HFFc6 (cell line): ENCODE measurements around the gene LMBRD2. TPM values are rescaled to one million over a fixed set of nuclear protein-coding genes. Genes with fewer than 3 reads are reported as not detected.
A peak's percentile ranks its signal among the peaks of the same experiment; 100 is the strongest.

Source experiments
- DNase-seq: peaks from one replicate; pipeline ENCODE4 v3.0.0-alpha.2; 2018
- H3K27ac Mint-ChIP-seq: 2 replicates; pipeline ENCODE4 v1.8.0; 2020; ENCODE audit warnings: mild to moderate bottlenecking, mixed read lengths
- H3K27me3 Mint-ChIP-seq: 2 replicates; pipeline ENCODE4 v1.8.0; 2021; ENCODE audit warnings: mild to moderate bottlenecking, moderate library complexity, mixed read lengths; ENCODE audit not compliant: insufficient read depth
- H3K36me3 Mint-ChIP-seq: 2 replicates; pipeline ENCODE4 v1.8.0; 2021; ENCODE audit warnings: low read depth, mixed read lengths
- H3K4me1 Mint-ChIP-seq: 2 replicates; pipeline ENCODE4 v1.8.0; 2020; ENCODE audit warnings: low read depth, mixed read lengths
- H3K4me3 Mint-ChIP-seq: 2 replicates; pipeline ENCODE4 v1.8.0; 2020; ENCODE audit warnings: mild to moderate bottlenecking, moderate library complexity, mixed read lengths
- H3K9me3 Mint-ChIP-seq: 2 replicates; pipeline ENCODE4 v1.8.0; 2020; ENCODE audit warnings: mild to moderate bottlenecking, mixed read lengths
- total RNA-seq, 6 experiments: library from RNA; stranded (reverse); fragmentation: NEBNext Ultra II Directional; extraction: Animal tissue kit (Norgen Biotek cat#: 25700); gene quantifications; 2 replicates in 1 of 6; 3 replicates in 5 of 6; pipeline ENCODE4 v1.2.3, GENCODE V29; 2021
- TF ChIP-seq, protein P1 (sequence below): fragments of 200-600 bp; sonication (generic); IDR thresholded peaks from 2 replicates; pipeline ENCODE4 v1.5.0; 2021; ENCODE audit warnings: antibody characterized with exemption, mild to moderate bottlenecking

LMBRD2 gene
- total RNA-seq, 6 experiments from 2014 or later: 9.7 to 15.7 (median 12.7) TPM

DNA sequence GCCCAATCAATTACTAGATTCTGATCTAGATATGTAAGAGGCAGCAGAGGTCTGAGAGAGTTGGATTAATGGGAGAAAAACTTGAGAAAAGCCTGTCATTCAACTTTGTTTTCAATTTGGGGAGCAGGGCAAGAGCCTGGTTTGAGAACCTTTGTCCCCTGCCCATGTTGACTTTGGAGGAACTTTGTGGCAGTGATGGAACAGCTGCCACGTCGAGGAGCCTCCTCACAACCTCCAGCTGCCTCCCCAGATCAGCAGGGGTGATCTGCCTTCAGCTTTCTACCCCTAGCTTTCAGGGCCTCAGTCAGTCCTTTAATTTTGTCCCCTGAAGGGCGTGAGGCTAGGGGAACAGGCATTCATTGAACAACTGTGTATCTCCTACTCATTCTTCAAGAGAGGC is 8.9 kb upstream of the LMBRD2 start:
- Mint-ChIP-seq H3K4me1 (peaks cover 42% of the 10 kb centered on the region), H3K4me3 (no peak overlapping the region), H3K27me3 (no peaks in the 10 kb centered on the region; the same call in 1 of the 2 replicates), H3K36me3 (peaks cover 49% of the 10 kb centered on the region), H3K27ac (peak overlapping the region; percentile 37), H3K9me3 (no peaks in the 10 kb centered on the region)
- DNase-seq: no peak
- TF ChIP-seq, protein P1, sequence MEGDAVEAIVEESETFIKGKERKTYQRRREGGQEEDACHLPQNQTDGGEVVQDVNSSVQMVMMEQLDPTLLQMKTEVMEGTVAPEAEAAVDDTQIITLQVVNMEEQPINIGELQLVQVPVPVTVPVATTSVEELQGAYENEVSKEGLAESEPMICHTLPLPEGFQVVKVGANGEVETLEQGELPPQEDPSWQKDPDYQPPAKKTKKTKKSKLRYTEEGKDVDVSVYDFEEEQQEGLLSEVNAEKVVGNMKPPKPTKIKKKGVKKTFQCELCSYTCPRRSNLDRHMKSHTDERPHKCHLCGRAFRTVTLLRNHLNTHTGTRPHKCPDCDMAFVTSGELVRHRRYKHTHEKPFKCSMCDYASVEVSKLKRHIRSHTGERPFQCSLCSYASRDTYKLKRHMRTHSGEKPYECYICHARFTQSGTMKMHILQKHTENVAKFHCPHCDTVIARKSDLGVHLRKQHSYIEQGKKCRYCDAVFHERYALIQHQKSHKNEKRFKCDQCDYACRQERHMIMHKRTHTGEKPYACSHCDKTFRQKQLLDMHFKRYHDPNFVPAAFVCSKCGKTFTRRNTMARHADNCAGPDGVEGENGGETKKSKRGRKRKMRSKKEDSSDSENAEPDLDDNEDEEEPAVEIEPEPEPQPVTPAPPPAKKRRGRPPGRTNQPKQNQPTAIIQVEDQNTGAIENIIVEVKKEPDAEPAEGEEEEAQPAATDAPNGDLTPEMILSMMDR: no peak

DNA sequence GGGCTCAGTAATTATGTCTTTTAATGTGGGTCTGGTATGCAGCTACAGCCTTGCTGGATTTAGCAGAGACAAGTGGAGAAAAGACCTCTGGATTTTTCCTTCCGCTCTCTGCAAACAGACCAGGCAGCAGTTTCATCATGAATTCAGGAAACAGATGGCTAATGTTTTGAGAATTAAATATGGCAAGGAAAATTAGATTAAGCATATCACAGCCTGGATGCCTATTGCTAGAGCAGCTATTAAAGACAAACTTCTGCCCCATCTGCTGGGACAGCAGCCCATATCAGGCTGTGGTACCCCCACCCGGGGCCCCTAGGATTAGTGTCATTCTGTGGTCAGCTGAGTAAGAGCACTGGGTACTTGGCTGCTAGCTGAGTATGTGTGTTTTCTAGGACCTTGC is 6.5 kb upstream of the LMBRD2 start:
- Mint-ChIP-seq H3K27ac (peak overlapping the region; percentile 88), H3K9me3 (no peaks in the 10 kb centered on the region), H3K4me3 (peak overlapping the region; percentile 59), H3K4me1 (peaks cover 67% of the 10 kb centered on the region), H3K27me3 (peaks cover 3% of the 10 kb centered on the region), H3K36me3 (peaks cover 64% of the 10 kb centered on the region)
- DNase-seq: no peak
- TF ChIP-seq, protein P1: no peak

- H3K9me3 Mint-ChIP-seq: no peaks in the 10 kb centered on the region
- H3K27ac Mint-ChIP-seq: peak overlapping the region; percentile 88
- peak overlapping the region; percentile 64 for H3K4me3 Mint-ChIP-seq
- peaks cover 68% of the 10 kb centered on the region for H3K4me1 Mint-ChIP-seq
- peak; percentile 79 for DNase-seq
- H3K36me3 Mint-ChIP-seq: peaks cover 55% of the 10 kb centered on the region
- TF ChIP-seq, protein P1: no peak
- H3K27me3 Mint-ChIP-seq: peaks cover 3% of the 10 kb centered on the region
These were observed 4.9 kb upstream of the LMBRD2 start for GRCh38 chr5:36156619-36157018.

DNA sequence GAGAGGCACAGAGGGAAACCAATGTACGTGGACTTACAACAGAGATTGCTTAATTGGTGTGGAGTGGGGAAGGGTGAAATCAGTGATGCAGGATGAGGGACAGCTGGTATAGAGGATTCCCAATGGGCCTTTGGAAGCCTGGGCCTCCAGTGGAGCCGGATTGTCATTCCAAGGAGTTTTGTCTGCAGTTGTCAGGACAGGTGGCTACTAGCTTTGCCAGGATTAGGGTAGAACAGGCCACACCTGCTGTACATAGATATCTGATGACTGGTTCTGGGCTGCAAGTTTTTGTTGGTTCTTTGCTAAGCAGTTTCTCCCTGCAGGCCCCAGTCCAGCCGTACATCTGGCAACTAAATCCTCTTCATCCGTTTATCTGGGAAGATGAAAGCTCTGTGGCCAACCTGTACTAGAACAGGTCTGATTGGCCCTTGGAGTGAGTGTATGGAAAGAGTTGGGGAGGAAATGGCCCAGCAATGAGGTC is 4.5 kb upstream of the LMBRD2 start:
- Mint-ChIP-seq H3K27me3 (peaks cover 4% of the 10 kb centered on the region), H3K4me1 (peaks cover 68% of the 10 kb centered on the region), H3K36me3 (peaks cover 51% of the 10 kb centered on the region), H3K4me3 (peak overlapping the region; percentile 64), H3K27ac (peak overlapping the region; percentile 88), H3K9me3 (no peaks in the 10 kb centered on the region)
- TF ChIP-seq, protein P1: no peak
- DNase-seq: peak; percentile 70

- H3K36me3 Mint-ChIP-seq: peaks cover 50% of the 10 kb centered on the region
- TF ChIP-seq, protein P1: no peak
- no peak for DNase-seq
- H3K4me1 Mint-ChIP-seq: peaks cover 74% of the 10 kb centered on the region
- H3K9me3 Mint-ChIP-seq: no peaks in the 10 kb centered on the region
- H3K27me3 Mint-ChIP-seq: peaks cover 6% of the 10 kb centered on the region
- peak overlapping the region; percentile 88 for H3K27ac Mint-ChIP-seq
- H3K4me3 Mint-ChIP-seq: peak overlapping the region; percentile 64
These were observed 3.6 kb upstream of the LMBRD2 start for GRCh38 chr5:36155291-36155690.
